Transverse colon (tissue), 4 donors: ENCODE results near the gene TSC22D4. TPM values are rescaled to one million over a fixed set of nuclear protein-coding genes. Genes with fewer than 3 reads are reported as not detected.

Experiments
- DNase-seq: peaks from one replicate; pipeline ENCODE4 v3.0.0-alpha.2; 2019
- H3K27ac ChIP-seq, 4 donors: fragments of 200-600 bp; sonication (generic); 2 replicates each; pipeline ENCODE4 v1.5.1; 2016 to 2018; ENCODE audit warnings: inconsistent platforms in 4 of 4
- H3K27me3 ChIP-seq: fragments of 200-600 bp; sonication (generic); 2 replicates; pipeline ENCODE4 v1.5.1; 2017; ENCODE audit warnings: inconsistent platforms
- H3K36me3 ChIP-seq, 4 donors: fragments of 200-600 bp; sonication (generic); 2 replicates each; pipeline ENCODE4 v1.5.1; 2017 to 2019; ENCODE audit warnings: inconsistent platforms in 4 of 4
- H3K4me1 ChIP-seq, 4 donors: fragments of 200-600 bp; sonication (generic); 2 replicates each; pipeline ENCODE4 v1.5.1; 2017 to 2020; ENCODE audit warnings: inconsistent platforms in 4 of 4
- H3K4me3 ChIP-seq, 4 donors: fragments of 200-600 bp; sonication (generic); 1 replicate in 1 of 4; 2 replicates in 3 of 4; pipeline versions ENCODE4 v1.5.1 to v1.6.1; 2017 to 2019; ENCODE audit warnings: inconsistent platforms in 4 of 4
- H3K9me3 ChIP-seq, 2 donors: fragments of 200-600 bp; sonication (generic); 2 replicates each; pipeline ENCODE4 v1.5.1; 2017 to 2019; ENCODE audit warnings: inconsistent platforms in 2 of 2
- CTCF ChIP-seq, 5 experiments: fragments of 200-600 bp in 3 of 5; fragments of 450-650 bp in 2 of 5; sonication (generic) in 3 of 5; IDR thresholded peaks; 1 replicate in 2 of 5; 2 replicates in 3 of 5; pipeline ENCODE4 v1.5.1; 2016 to 2017; ENCODE audit warnings: antibody characterized with exemption in 5 of 5, inconsistent platforms in 3 of 5, mild to moderate bottlenecking in 2 of 5, moderate library complexity in 1 of 5
- EP300 ChIP-seq: sonication (generic); formaldehyde crosslinking; IDR thresholded peaks from one replicate; pipeline ENCODE4 v1.6.1; 2017; ENCODE audit warnings: antibody characterized with exemption, low read depth
- POLR2A ChIP-seq: fragments of 450-650 bp; IDR thresholded peaks from one replicate; pipeline ENCODE4 v1.6.1; 2016; ENCODE audit warnings: antibody characterized with exemption, mild to moderate bottlenecking, moderate library complexity
- POLR2AphosphoS5 ChIP-seq, 3 donors: sonication (generic); formaldehyde crosslinking; IDR thresholded peaks; one replicate each; pipeline ENCODE4 v1.6.1; 2016; ENCODE audit warnings: antibody characterized with exemption in 3 of 3
- WGBS, 2 donors: methylation state at CpG; one replicate each; pipeline ENCODE4 v1.1.5; 2018; ENCODE audit warnings: low coverage in 1 of 2; 5-methylcytosine and 5-hydroxymethylcytosine counted together
- in situ Hi-C, 4 donors: fragments of 200-750 bp; cut with MboI; loops; one replicate each; pipeline versions ENCODE4 v1.15.0 to v1.15.1; 2017; ENCODE audit warnings: low sequenced_read_pairs in 3 of 4, low pct_ligation_motif_present in 1 of 4, low pct_unique_long_range_greater_than_20kb in 1 of 4
- intact Hi-C: fragments of 100-400 bp; cut with DNase I; formaldehyde crosslinking; loops from one replicate; pipeline ENCODE4 v1.15.1; 2023; ENCODE audit warnings: low total_unique reads
- total RNA-seq, 4 donors: library from RNA; depleted of rRNA; stranded (reverse); fragments of >200 nt; gene quantifications; one replicate each; pipeline ENCODE4 v1.1.0, GENCODE V29; 2016

The TSC22D4 gene
- total RNA-seq, 4 donors from 2014 or later = 41.6 to 101 (median 67.6) TPM

DNA sequence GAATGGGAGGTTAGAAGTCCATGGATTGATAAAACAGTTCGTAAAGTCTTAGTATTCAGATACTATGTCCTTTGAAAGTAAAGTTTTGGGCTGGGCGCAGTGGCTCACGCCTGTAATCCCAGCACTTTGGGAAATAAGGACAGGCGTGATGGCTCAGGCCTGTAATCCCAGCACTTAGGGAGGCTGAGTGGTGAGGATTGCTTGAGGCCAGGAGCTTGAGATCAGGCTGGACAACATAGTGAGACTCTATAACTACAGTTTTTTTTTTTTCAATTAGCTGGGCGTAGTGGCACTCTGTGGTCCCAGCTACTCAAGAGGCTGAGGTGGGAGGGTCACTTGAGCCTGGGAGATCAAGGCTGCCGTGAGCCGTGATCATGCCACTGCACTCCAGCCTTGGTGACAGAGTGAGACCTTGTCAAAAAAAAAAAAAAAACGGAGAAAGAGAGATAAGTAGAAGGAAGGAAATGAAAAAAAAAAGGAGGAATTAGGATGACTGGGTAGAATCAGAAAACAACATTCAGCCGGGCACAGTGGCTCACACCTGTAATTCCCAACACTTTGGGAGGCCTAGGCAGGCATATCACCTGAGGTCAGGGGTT lies 34.3 kb upstream of the TSC22D4 start:
- Histone ChIP-seq H3K27ac (no peak overlapping the region), H3K27me3 (no peaks in the 10 kb centered on the region), H3K9me3 (no peaks in the 10 kb centered on the region), H3K36me3 (no peaks in the 10 kb centered on the region), H3K4me1 (peaks cover 0 to 8% (median 0%) of the 10 kb centered on the region in 4 donors), H3K4me3 (no peak overlapping the region)
- no peak for TF ChIP-seq POLR2AphosphoS5 (IDR thresholded peaks at IDR 0.05)
- no peak for TF ChIP-seq CTCF (IDR thresholded peaks at IDR 0.05)
- TF ChIP-seq POLR2A = no peak
- TF ChIP-seq EP300 = no peak
- WGBS, 2 donors = 40 to 89% methylated on average over 1 to 9 of the region's 9 CpGs
- no peak for DNase-seq
- in situ Hi-C loops = no loop called here
- intact Hi-C loops = no loop called here

GRCh38 chr7:100510437-100511239 lies 31.6 kb upstream of the TSC22D4 start:
- no peaks in the 10 kb centered on the region for H3K9me3 ChIP-seq
- H3K27me3 ChIP-seq = no peaks in the 10 kb centered on the region
- DNase-seq = no peak
- H3K4me1 ChIP-seq = peaks cover 0 to 3% (median 0%) of the 10 kb centered on the region in 4 donors
- 82 to 83% methylated on average over 5 to 9 of the region's 9 CpGs for WGBS, 2 donors
- H3K36me3 ChIP-seq = no peaks in the 10 kb centered on the region
- H3K4me3 ChIP-seq = no peak overlapping the region
- TF ChIP-seq CTCF (IDR thresholded peaks at IDR 0.05) (no peak), POLR2A (no peak), EP300 (no peak)
- no peak overlapping the region for H3K27ac ChIP-seq
- in situ Hi-C loops (no loop called here), intact Hi-C loops (no loop called here)

- no peaks in the 10 kb centered on the region for H3K36me3 ChIP-seq
- TF ChIP-seq POLR2AphosphoS5 (IDR thresholded peaks at IDR 0.05) (no peak), CTCF (IDR thresholded peaks at IDR 0.05) (no peak), POLR2A (no peak), EP300 (no peak)
- H3K9me3 ChIP-seq = no peaks in the 10 kb centered on the region
- no peak overlapping the region for H3K4me3 ChIP-seq
- H3K4me1 ChIP-seq = no peaks in the 10 kb centered on the region
- no peak for DNase-seq
- H3K27ac ChIP-seq = no peak overlapping the region
- intact Hi-C loops = no loop called here
- H3K27me3 ChIP-seq = no peaks in the 10 kb centered on the region
- WGBS, 2 donors = 73 to 82% methylated on average over 2 to 15 of the region's 15 CpGs
- in situ Hi-C loops = no loop called here
Measured at GRCh38 chr7:100509231-100509630, 30.2 kb upstream of the TSC22D4 start.

DNA sequence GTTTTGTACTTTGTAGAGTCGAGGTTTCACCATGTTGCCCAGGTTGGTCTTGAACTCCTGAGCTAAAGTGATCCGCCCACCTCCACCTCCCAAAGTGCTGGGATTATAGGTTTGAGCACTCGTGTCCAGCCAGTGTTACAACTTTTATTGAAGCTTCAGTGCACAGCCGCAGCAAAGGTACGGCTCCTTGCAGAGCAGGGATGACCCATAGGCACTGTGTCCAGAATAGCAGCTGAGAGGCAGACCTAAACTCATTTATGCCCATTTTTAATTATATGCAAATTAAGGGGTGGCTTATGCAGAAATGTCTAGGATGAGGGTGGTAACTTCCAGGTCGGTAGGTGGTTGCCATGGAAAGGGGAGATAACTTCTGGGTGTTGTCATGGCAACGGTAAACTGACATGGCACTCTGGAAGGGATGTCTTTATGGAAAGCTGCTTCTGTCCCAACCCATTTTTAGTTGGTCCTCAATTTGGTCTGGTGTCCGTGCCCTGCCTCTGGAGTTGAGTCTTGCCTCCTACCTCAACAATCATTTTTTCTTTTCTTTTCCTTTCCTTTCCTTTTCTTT lies 27.4 kb upstream of the TSC22D4 start:
- H3K9me3 ChIP-seq = no peaks in the 10 kb centered on the region
- no peak for DNase-seq
- in situ Hi-C loops (no loop called here), intact Hi-C loops (no loop called here)
- 60 to 72% methylated on average over 1 to 8 of the region's 8 CpGs for WGBS, 2 donors
- no peaks in the 10 kb centered on the region for H3K27me3 ChIP-seq
- no peaks in the 10 kb centered on the region for H3K36me3 ChIP-seq
- TF ChIP-seq CTCF (IDR thresholded peaks at IDR 0.05) (no peak), POLR2AphosphoS5 (IDR thresholded peaks at IDR 0.05) (no peak), EP300 (no peak), POLR2A (no peak)
- no peaks in the 10 kb centered on the region for H3K4me1 ChIP-seq
- no peak overlapping the region for H3K27ac ChIP-seq
- H3K4me3 ChIP-seq = no peak overlapping the region
